H1 (cell line): ENCODE data around the gene IFT172. TPM values are rescaled to one million over a fixed set of nuclear protein-coding genes. Genes with fewer than 3 reads are reported as not detected.

ENCODE experiments used
- CTCF ChIA-PET: fragments of 300-600 bp; sonication (Branson Sonifier 250); formaldehyde crosslinking; loops from one replicate; lab custom pipeline; 2021; ENCODE audit not compliant: partially characterized antibody; lab: Charles Lee
- POLR2A ChIA-PET: fragments of 300-600 bp; sonication (Branson Sonifier 250); formaldehyde crosslinking; loops from one replicate; lab custom pipeline; 2021; ENCODE audit warnings: inconsistent platforms; ENCODE audit not compliant: partially characterized antibody; lab: Charles Lee
- DNase-seq, 2 experiments: peaks; one replicate each; pipeline versions ENCODE4 v3.0.0 to v3.0.0-alpha.2; 2010 to 2022; ENCODE audit warnings: low spot score in 2 of 2, low read depth in 1 of 2, mixed read lengths in 1 of 2
- FAIRE-seq: peaks from 2 replicates; lab custom pipeline; 2011; peaks lifted over from hg19 to GRCh38; lab: Jason Lieb, UNC
- H2AFZ ChIP-seq: 2 replicates; pipeline ENCODE4 v1.8.1; 2012; ENCODE audit warnings: low read length, inconsistent platforms
- H2AK5ac ChIP-seq: 2 replicates; pipeline ENCODE4 v1.6.1; 2013; ENCODE audit warnings: low read depth, low read length
- H2BK120ac ChIP-seq: replicated peaks from 2 replicates; pipeline ENCODE3; 2013; ENCODE audit warnings: low read depth, low read length, inconsistent platforms
- H2BK12ac ChIP-seq: 2 replicates; pipeline ENCODE4 v1.6.1; 2013; ENCODE audit warnings: low read depth, low read length
- H2BK15ac ChIP-seq: 2 replicates; pipeline ENCODE4 v1.6.1; 2013; ENCODE audit warnings: low read length
- H2BK20ac ChIP-seq: 2 replicates; pipeline ENCODE4 v1.6.1; 2013; ENCODE audit warnings: low read length
- H2BK5ac ChIP-seq: 2 replicates; pipeline ENCODE4 v1.6.1; 2013; ENCODE audit warnings: low read depth, low read length
- H3K14ac ChIP-seq: 2 replicates; pipeline ENCODE4 v1.6.1; 2013; ENCODE audit warnings: inconsistent platforms; ENCODE audit not compliant: insufficient read length
- H3K18ac ChIP-seq: 2 replicates; pipeline ENCODE4 v1.6.1; 2013; ENCODE audit warnings: low read length; ENCODE audit errors: extremely low read depth
- H3K23ac ChIP-seq: 2 replicates; pipeline ENCODE4 v1.6.1; 2013; ENCODE audit warnings: inconsistent platforms; ENCODE audit not compliant: insufficient read length
- H3K23me2 ChIP-seq: 2 replicates; pipeline ENCODE4 v1.6.1; 2013; ENCODE audit warnings: low read depth, low read length
- H3K27ac ChIP-seq: 2 replicates; pipeline ENCODE4 v1.6.1; 2011; ENCODE audit warnings: low read depth, low read length, inconsistent platforms
- H3K27me3 ChIP-seq, 4 experiments: replicated peaks in 1 of 4; 1 replicate in 1 of 4; 2 replicates in 3 of 4; pipeline versions ENCODE4 v1.6.1 to v1.8.1; 2011 to 2013; ENCODE audit warnings: low read length in 3 of 4, mild to moderate bottlenecking in 3 of 4, inconsistent platforms in 2 of 4, mixed read lengths in 2 of 4, moderate library complexity in 1 of 4; ENCODE audit not compliant: control insufficient read depth in 3 of 4, insufficient read depth in 3 of 4; ENCODE audit errors: extremely low read depth in 1 of 4
- H3K36me3 ChIP-seq, 4 experiments: 2 replicates each; pipeline versions ENCODE4 v1.6.1 to v1.8.1; 2011 to 2013; ENCODE audit warnings: mild to moderate bottlenecking in 4 of 4, low read length in 3 of 4, moderate library complexity in 2 of 4, control low read depth in 1 of 4, inconsistent platforms in 1 of 4; ENCODE audit not compliant: insufficient read depth in 4 of 4, control insufficient read depth in 2 of 4
- H3K4ac ChIP-seq: replicated peaks from 2 replicates; pipeline ENCODE3; 2013; ENCODE audit warnings: low read length, low read depth, mixed read lengths, inconsistent platforms; ENCODE audit not compliant: insufficient read length
- H3K4me1 ChIP-seq, 4 experiments: replicated peaks in 1 of 4; 1 replicate in 1 of 4; 2 replicates in 3 of 4; pipeline versions ENCODE4 v1.6.1 to v1.8.1; 2011 to 2013; ENCODE audit warnings: low read length in 3 of 4, inconsistent platforms in 2 of 4, mixed read lengths in 1 of 4; ENCODE audit not compliant: insufficient read depth in 4 of 4, control insufficient read depth in 3 of 4
- H3K4me2 ChIP-seq, 2 experiments: 2 replicates each; pipeline versions ENCODE4 v1.6.1 to v1.8.1; 2011 to 2013; ENCODE audit warnings: low read depth in 2 of 2, low read length in 2 of 2, control low read depth in 1 of 2, inconsistent platforms in 1 of 2, mild to moderate bottlenecking in 1 of 2; ENCODE audit not compliant: insufficient read depth in 1 of 2
- H3K4me3 ChIP-seq, 4 experiments: fragments of 200-600, 300-600 bp in 1 of 4; sonication (generic), shearing (Covaris generic), sonication (Bioruptor Twin) in 1 of 4; 2 replicates each; pipeline versions ENCODE4 v1.5.1 to v1.8.1; 2011 to 2016; ENCODE audit warnings: low read length in 4 of 4, low read depth in 3 of 4, control low read depth in 2 of 4, inconsistent platforms in 2 of 4, mild to moderate bottlenecking in 2 of 4, mixed read lengths in 1 of 4, moderate library complexity in 1 of 4; ENCODE audit not compliant: insufficient read depth in 2 of 4; ENCODE audit errors: extremely low read depth in 1 of 4
- H3K56ac ChIP-seq: replicated peaks from 2 replicates; pipeline ENCODE3; 2013; ENCODE audit warnings: low read depth, mild to moderate bottlenecking, mixed read lengths, low read length, inconsistent platforms; ENCODE audit not compliant: insufficient read length
- H3K79me1 ChIP-seq: 2 replicates; pipeline ENCODE4 v1.6.1; 2013; ENCODE audit warnings: low read depth, low read length, control low read depth
- H3K79me2 ChIP-seq, 2 experiments: 2 replicates each; pipeline versions ENCODE4 v1.6.1 to v1.8.1; 2012 to 2013; ENCODE audit warnings: low read length in 2 of 2, mild to moderate bottlenecking in 2 of 2, inconsistent platforms in 1 of 2; ENCODE audit not compliant: insufficient read depth in 2 of 2, control insufficient read depth in 1 of 2
- H3K9ac ChIP-seq, 4 experiments: replicated peaks in 1 of 4; 1 replicate in 1 of 4; 2 replicates in 3 of 4; pipeline versions ENCODE4 v1.6.1 to v1.8.1; 2011 to 2013; ENCODE audit warnings: low read depth in 3 of 4, low read length in 3 of 4, control low read depth in 2 of 4, mild to moderate bottlenecking in 2 of 4, moderate library complexity in 2 of 4, inconsistent platforms in 1 of 4; ENCODE audit errors: extremely low read depth in 1 of 4
- H3K9me3 ChIP-seq, 2 experiments: 2 replicates each; pipeline versions ENCODE4 v1.6.1 to v1.8.1; 2012 to 2013; ENCODE audit warnings: mild to moderate bottlenecking in 2 of 2, moderate library complexity in 2 of 2, control low read depth in 1 of 2, inconsistent platforms in 1 of 2, low read depth in 1 of 2, low read length in 1 of 2, mixed read lengths in 1 of 2; ENCODE audit not compliant: insufficient read depth in 2 of 2
- H4K20me1 ChIP-seq, 2 experiments: replicated peaks in 1 of 2; 2 replicates each; pipeline versions ENCODE3 to v1.8.1; 2011 to 2013; ENCODE audit warnings: inconsistent platforms in 2 of 2, low read length in 2 of 2, mild to moderate bottlenecking in 1 of 2; ENCODE audit not compliant: insufficient read depth in 2 of 2, control insufficient read depth in 1 of 2
- H4K5ac ChIP-seq: 2 replicates; pipeline ENCODE4 v1.6.1; 2013; ENCODE audit warnings: low read length, low read depth, mixed read lengths, inconsistent platforms; ENCODE audit not compliant: insufficient read length
- H4K8ac ChIP-seq: 2 replicates; pipeline ENCODE4 v1.8.0; 2013; ENCODE audit warnings: mild to moderate bottlenecking, moderate library complexity, low read length, inconsistent platforms; ENCODE audit not compliant: insufficient read depth; ENCODE audit errors: extremely low read depth
- H4K91ac ChIP-seq: replicated peaks from 2 replicates; pipeline ENCODE3; 2013; ENCODE audit warnings: low read length, mixed read lengths, inconsistent platforms; ENCODE audit not compliant: insufficient read length
- BCL11A ChIP-seq, 2 experiments: IDR thresholded peaks; one replicate each; pipeline ENCODE4 v1.6.1; 2011; ENCODE audit warnings: low read depth in 2 of 2, low read length in 2 of 2, mild to moderate bottlenecking in 2 of 2
- CEBPB ChIP-seq: IDR thresholded peaks from 2 replicates; pipeline ENCODE4 v1.6.1; 2012; ENCODE audit warnings: low read depth, low read length
- CHD1 ChIP-seq: IDR thresholded peaks from 2 replicates; pipeline ENCODE4 v1.6.1; 2012; ENCODE audit warnings: low read depth, low read length, improper control_type of control experiment
- EP300 ChIP-seq, 2 experiments: IDR thresholded peaks; 1 replicate in 1 of 2; 2 replicates in 1 of 2; pipeline ENCODE4 v1.6.1; 2011 to 2012; ENCODE audit warnings: low read depth in 2 of 2, low read length in 2 of 2, mild to moderate bottlenecking in 2 of 2, borderline replicate concordance in 1 of 2, inconsistent platforms in 1 of 2, moderate library complexity in 1 of 2
- EZH2 ChIP-seq: fragments of 200-600 bp; sonication (generic); IDR thresholded peaks from 2 replicates; pipeline ENCODE4 v1.7.1; 2012; ENCODE audit warnings: low read depth, mild to moderate bottlenecking, moderate library complexity, low read length, inconsistent platforms; ENCODE audit not compliant: severe bottlenecking
- JUND ChIP-seq: IDR thresholded peaks from 2 replicates; pipeline ENCODE4 v1.6.1; 2011; ENCODE audit warnings: mild to moderate bottlenecking, improper control_type of control experiment, low read length
- RAD21 ChIP-seq, 2 experiments: IDR thresholded peaks in 1 of 2; conservative IDR thresholded peaks in 1 of 2; 2 replicates each; pipeline ENCODE4 v1.6.1; 2011; ENCODE audit warnings: low read depth in 2 of 2, low read length in 2 of 2, improper control_type of control experiment in 1 of 2, inconsistent platforms in 1 of 2, mild to moderate bottlenecking in 1 of 2, moderate library complexity in 1 of 2
- RFX5 ChIP-seq: IDR thresholded peaks from 2 replicates; pipeline ENCODE4 v1.6.1; 2011; ENCODE audit warnings: low read depth, low read length, improper control_type of control experiment, borderline replicate concordance
- SP4 ChIP-seq: IDR thresholded peaks from 2 replicates; pipeline ENCODE4 v1.6.1; 2012; ENCODE audit warnings: low read length, inconsistent platforms
- TEAD4 ChIP-seq: IDR thresholded peaks from 2 replicates; pipeline ENCODE4 v1.6.1; 2012; ENCODE audit warnings: low read depth, low read length, inconsistent platforms, mixed read lengths
- YY1 ChIP-seq: IDR thresholded peaks from 2 replicates; pipeline ENCODE4 v1.6.1; 2011; ENCODE audit warnings: low read depth, mild to moderate bottlenecking, low read length
- WGBS, 2 experiments: shearing (Covaris generic) in 1 of 2; methylation state at CpG; one replicate each; pipeline versions ENCODE4 v1.1.6 to v1.1.7; 2013 to 2015; ENCODE audit warnings: low lambda C conversion rate in 2 of 2, mixed read lengths in 2 of 2, inconsistent platforms in 1 of 2, low coverage in 1 of 2, missing lambda C conversion rate in 1 of 2; ENCODE audit not compliant: insufficient replicate concordance in 2 of 2, insufficient coverage in 1 of 2, insufficient read length in 1 of 2; ENCODE audit errors: extremely low coverage in 1 of 2, missing lambda C conversion rate in 1 of 2; 5-methylcytosine and 5-hydroxymethylcytosine counted together
- polyA plus RNA-seq, 7 experiments: library from polyadenylated mRNA; depleted of rRNA in 3 of 7; stranded (reverse) in 5 of 7; unstranded in 2 of 7; fragments of >200 nt in 5 of 7; fragments of 200-250 nt in 2 of 7; gene quantifications; 1 replicate in 5 of 7; 2 replicates in 1 of 7; 4 replicates in 1 of 7; pipeline versions ENCODE4 v1.2.1 to v1.2.3, GENCODE V29; 2011 to 2013; ENCODE audit warnings: missing spikeins in 2 of 7, mixed read lengths in 2 of 7
- total RNA-seq: library from RNA; stranded (reverse); fragmentation: NEBNext Ultra II Directional; extraction: Animal tissue kit (Norgen Biotek cat#: 25700); gene quantifications from 2 replicates; pipeline ENCODE4 v1.2.1, GENCODE V29; 2021
- TF ChIP-seq, protein P1 (sequence below): IDR thresholded peaks from 2 replicates; pipeline ENCODE4 v1.6.1; 2012; ENCODE audit warnings: inconsistent platforms

The IFT172 gene
- total and polyA plus RNA-seq, 2 of the 8 experiments (the other 6 are each of a cell fraction or from before 2014, with no cell fraction given), result 13.5 to 14.0 TPM

DNA sequence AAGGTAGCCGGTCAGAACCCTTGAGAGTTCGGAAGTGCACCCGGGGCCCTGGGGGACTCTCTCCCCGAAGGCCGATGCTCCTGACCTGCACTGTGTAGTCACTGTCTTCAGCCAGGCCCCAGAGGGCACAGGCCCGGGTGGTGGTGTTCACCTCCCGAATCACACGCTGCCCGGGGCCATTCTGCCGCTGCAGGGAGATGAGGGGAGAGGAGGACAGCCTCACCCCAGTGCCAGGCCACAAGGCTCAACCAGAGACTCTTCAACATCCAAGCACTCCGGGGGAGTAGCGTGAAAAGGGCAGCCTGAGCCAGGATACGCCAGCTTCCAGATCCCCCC, 4.4 kb upstream of the IFT172 start:
- peaks cover 3 to 15% (median 4%) of the 10 kb centered on the region in 4 experiments for H3K4me1 ChIP-seq

More for the DNA sequence above, 4.4 kb upstream of the IFT172 start:
- Histone ChIP-seq H4K91ac (no peak overlapping the region), H3K79me2 (no peaks in the 10 kb centered on the region), H2BK15ac (no peak overlapping the region), H4K20me1 (no peaks in the 10 kb centered on the region), H4K8ac (no peak overlapping the region), H2AFZ (peak overlapping the region; percentile 70; the same call in 1 of the 2 replicates), H2BK12ac (no peak overlapping the region), H3K18ac (no peak overlapping the region), H3K27ac (no peak overlapping the region), H3K4me2 (peak overlapping the region; percentile 61 to 100), H3K56ac (no peak overlapping the region), H3K36me3 (no peaks in the 10 kb centered on the region), H2BK20ac (no peak overlapping the region), H2BK5ac (no peak overlapping the region), H3K9me3 (no peaks in the 10 kb centered on the region; a peak in 1 of 4 replicates)
- ChIA-PET POLR2A (interaction anchor here (0.6 to 2.0 kb wide), 7 partner anchors 10 to 170 kb away, joined by 3 to 6 read pairs (median 4); partner anchors contain the start of genes CCDC121, GPN1, SLC4A1AP and SUPT7L), CTCF (interaction anchor here (1.2 kb wide), 1 partner anchor 122 kb away, joined by 4 read pairs; no protein-coding TSS in a partner anchor)
- 76% methylated on average over 8 of the region's 13 CpGs; no CpG with 5 or more reads in 1 of the 2 experiments for WGBS, 2 experiments
- TF ChIP-seq EP300 (IDR thresholded peaks at IDR 0.05; ENCODE audit: borderline replicate concordance in 1 of 2, low read depth in 2 of 2, low read length in 2 of 2) (no peak), RAD21 (IDR thresholded peaks at IDR 0.05 in 1 of 2, conservative IDR thresholded peaks at IDR 0.05 in 1 of 2; ENCODE audit: low read depth in 2 of 2, low read length in 2 of 2) (no peak), EZH2 (no peak), JUND (no peak), SP4 (no peak), YY1 (no peak), CHD1 (no peak), TEAD4 (no peak), BCL11A (IDR thresholded peaks at IDR 0.05; ENCODE audit: low read depth in 2 of 2, low read length in 2 of 2) (no peak), RFX5 (no peak), CEBPB (no peak)
- TF ChIP-seq, protein P1, sequence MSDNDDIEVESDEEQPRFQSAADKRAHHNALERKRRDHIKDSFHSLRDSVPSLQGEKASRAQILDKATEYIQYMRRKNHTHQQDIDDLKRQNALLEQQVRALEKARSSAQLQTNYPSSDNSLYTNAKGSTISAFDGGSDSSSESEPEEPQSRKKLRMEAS, result no peak
- TF ChIP-seq, all 59 proteins: peak for 0
- Histone ChIP-seq H3K14ac (no peak overlapping the region), H3K4me3 (peak overlapping the region; percentile 52 to 96 (median 76); a peak in 5 of 8 replicates), H4K5ac (no peak overlapping the region), H2AK5ac (no peak overlapping the region), H3K23me2 (peaks cover 16% of the 10 kb centered on the region), H3K27me3 (peaks cover 0 to 9% (median 7%) of the 10 kb centered on the region in 4 experiments; a peak in 5 of 7 replicates), H3K23ac (no peak overlapping the region), H3K79me1 (no peaks in the 10 kb centered on the region; the same call in 1 of the 2 replicates), H3K4ac (no peak overlapping the region), H2BK120ac (no peak overlapping the region), H3K9ac (no peak overlapping the region)
- FAIRE-seq (no peak), DNase-seq (no peak)
